ENCODE results near the gene ANP32B.

DNA sequence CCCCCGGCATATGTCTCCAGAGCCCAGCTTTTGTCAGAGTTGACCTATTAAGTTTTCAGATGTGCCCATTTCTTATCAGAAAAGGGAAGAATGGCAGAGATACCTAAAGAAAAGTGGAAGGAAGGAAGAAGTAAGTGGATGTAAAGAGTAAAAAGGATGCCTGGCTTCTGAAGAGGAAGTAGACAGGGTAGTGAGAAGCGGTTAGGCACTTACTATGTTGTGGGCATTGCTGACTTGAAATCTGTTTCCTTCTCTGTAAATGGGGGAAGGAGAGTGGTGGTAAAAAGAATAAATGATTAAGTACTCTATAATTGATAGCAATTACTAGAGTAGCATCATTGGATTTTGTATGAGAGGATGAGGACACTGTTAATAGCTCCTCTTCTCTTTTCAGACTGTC is 9.9 kb downstream of the ANP32B start:
- TF ChIP-seq, protein P1, sequence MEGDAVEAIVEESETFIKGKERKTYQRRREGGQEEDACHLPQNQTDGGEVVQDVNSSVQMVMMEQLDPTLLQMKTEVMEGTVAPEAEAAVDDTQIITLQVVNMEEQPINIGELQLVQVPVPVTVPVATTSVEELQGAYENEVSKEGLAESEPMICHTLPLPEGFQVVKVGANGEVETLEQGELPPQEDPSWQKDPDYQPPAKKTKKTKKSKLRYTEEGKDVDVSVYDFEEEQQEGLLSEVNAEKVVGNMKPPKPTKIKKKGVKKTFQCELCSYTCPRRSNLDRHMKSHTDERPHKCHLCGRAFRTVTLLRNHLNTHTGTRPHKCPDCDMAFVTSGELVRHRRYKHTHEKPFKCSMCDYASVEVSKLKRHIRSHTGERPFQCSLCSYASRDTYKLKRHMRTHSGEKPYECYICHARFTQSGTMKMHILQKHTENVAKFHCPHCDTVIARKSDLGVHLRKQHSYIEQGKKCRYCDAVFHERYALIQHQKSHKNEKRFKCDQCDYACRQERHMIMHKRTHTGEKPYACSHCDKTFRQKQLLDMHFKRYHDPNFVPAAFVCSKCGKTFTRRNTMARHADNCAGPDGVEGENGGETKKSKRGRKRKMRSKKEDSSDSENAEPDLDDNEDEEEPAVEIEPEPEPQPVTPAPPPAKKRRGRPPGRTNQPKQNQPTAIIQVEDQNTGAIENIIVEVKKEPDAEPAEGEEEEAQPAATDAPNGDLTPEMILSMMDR (conservative IDR thresholded peaks at IDR 0.05; ENCODE audit: low read depth in 2 of 2) = no peak
- no peak for TF ChIP-seq EZH2 (IDR thresholded peaks at IDR 0.05; ENCODE audit: low read depth, unreplicated experiment)

All from GM23338 (cell line).